CD4-positive, CD25-positive, alpha-beta regulatory T cell (primary cell): Measurements from ENCODE around the gene GGA2. TPM values are rescaled to one million over a fixed set of nuclear protein-coding genes. Genes with fewer than 3 reads are reported as not detected.

Source experiments
- ATAC-seq, 2 donors: fragments of 150-1000 bp; cut with Tn5 transposase; one replicate each; pipeline ENCODE4 v1.10.0; 2021; ENCODE audit warnings: low read depth in 2 of 2, moderate number of reproducible peaks in 2 of 2, moderate library complexity in 1 of 2
- DNase-seq, 3 donors: peaks; one replicate each; pipeline versions ENCODE4 v3.0.0 to v3.0.0-alpha.2; 2012 to 2022; ENCODE audit warnings: mixed read lengths in 1 of 3
- H3K27ac ChIP-seq: one replicate; pipeline ENCODE4 v1.7.0; 2013; ENCODE audit warnings: mild to moderate bottlenecking, low read length; ENCODE audit not compliant: insufficient read depth, poor library complexity, severe bottlenecking
- H3K27me3 ChIP-seq: one replicate; pipeline ENCODE4 v1.7.0; 2013; ENCODE audit warnings: low read length; ENCODE audit not compliant: control insufficient read depth, insufficient read depth
- H3K36me3 ChIP-seq: one replicate; pipeline ENCODE4 v1.7.0; 2013; ENCODE audit warnings: mild to moderate bottlenecking, low read length, moderate library complexity; ENCODE audit not compliant: control insufficient read depth, insufficient read depth
- H3K4me1 ChIP-seq: 2 replicates; pipeline ENCODE4 v1.7.0; 2013; ENCODE audit warnings: mild to moderate bottlenecking, low read length; ENCODE audit not compliant: insufficient read depth, control insufficient read depth, poor library complexity, severe bottlenecking
- H3K4me3 ChIP-seq: one replicate; pipeline ENCODE4 v1.7.0; 2013; ENCODE audit warnings: low read depth, mild to moderate bottlenecking, low read length, moderate library complexity
- H3K9me3 ChIP-seq, 2 experiments: 1 replicate in 1 of 2; 2 replicates in 1 of 2; pipeline ENCODE4 v1.7.0; 2013; ENCODE audit warnings: low read length in 2 of 2, mild to moderate bottlenecking in 1 of 2, moderate library complexity in 1 of 2; ENCODE audit not compliant: control insufficient read depth in 2 of 2
- H3K27ac Mint-ChIP-seq, 3 donors: one replicate each; pipeline ENCODE4 v1.8.0; 2020 to 2022; ENCODE audit warnings: mild to moderate bottlenecking in 3 of 3, mixed read lengths in 3 of 3, moderate library complexity in 2 of 3
- H3K27me3 Mint-ChIP-seq: one replicate; pipeline ENCODE4 v1.8.0; 2022; ENCODE audit warnings: mild to moderate bottlenecking, mixed read lengths
- H3K36me3 Mint-ChIP-seq: one replicate; pipeline ENCODE4 v1.8.0; 2020; ENCODE audit warnings: mixed read lengths
- H3K4me1 Mint-ChIP-seq, 4 donors: one replicate each; pipeline ENCODE4 v1.8.0; 2020 to 2022; ENCODE audit warnings: mixed read lengths in 4 of 4, mild to moderate bottlenecking in 1 of 4
- H3K4me3 Mint-ChIP-seq, 4 donors: one replicate each; pipeline ENCODE4 v1.8.0; 2020 to 2022; ENCODE audit warnings: mild to moderate bottlenecking in 4 of 4, mixed read lengths in 4 of 4, moderate library complexity in 3 of 4
- H3K9me3 Mint-ChIP-seq, 7 donors: one replicate each; pipeline ENCODE4 v1.8.0; 2020 to 2022; ENCODE audit warnings: mixed read lengths in 7 of 7, mild to moderate bottlenecking in 3 of 7, moderate library complexity in 2 of 7
- polyA plus RNA-seq, 4 donors: library from polyadenylated mRNA; unstranded; fragments of 300-500 nt; fragmentation: Illumina TruSeq; gene quantifications; one replicate each; pipeline ENCODE4 v1.2.3, GENCODE V29; 2021
- total RNA-seq: library from RNA; stranded (reverse); gene quantifications from one replicate; pipeline ENCODE4 v1.2.3, GENCODE V29; 2022

GGA2 gene
- total and polyA plus RNA-seq, 5 donors from 2014 or later, result 46.5 to 109 (median 49.7) TPM

DNA sequence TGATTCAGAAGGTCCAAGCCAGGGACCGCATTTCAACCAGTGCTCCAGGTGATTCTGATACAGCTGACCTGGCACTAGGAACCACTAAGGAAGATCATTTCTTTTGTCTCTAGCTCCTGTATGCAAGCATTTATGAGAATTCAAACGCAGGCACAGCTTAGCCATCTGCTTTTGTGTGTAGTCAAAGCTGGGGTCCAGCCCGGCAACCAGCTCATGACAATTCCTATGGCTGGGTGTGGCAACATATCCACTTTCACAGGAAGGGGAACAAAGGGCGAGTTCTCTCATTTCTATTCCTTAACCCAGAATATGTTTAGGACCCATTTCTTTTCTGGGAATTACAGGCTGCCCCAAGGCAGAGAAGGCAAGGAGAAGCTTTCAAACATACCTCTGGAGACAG is 30.0 kb downstream of the GGA2 start:
- ATAC-seq (no peak), DNase-seq (no peak)
- Mint-ChIP-seq H3K36me3 (peaks cover 59% of the 10 kb centered on the region), H3K9me3 (no peaks in the 10 kb centered on the region), H3K4me1 (no peaks in the 10 kb centered on the region), H3K4me3 (no peak overlapping the region), H3K27ac (no peak overlapping the region), H3K27me3 (no peaks in the 10 kb centered on the region)
- Histone ChIP-seq H3K36me3 (peaks cover 88% of the 10 kb centered on the region), H3K27ac (no peak overlapping the region), H3K27me3 (no peaks in the 10 kb centered on the region), H3K9me3 (no peaks in the 10 kb centered on the region), H3K4me3 (no peak overlapping the region), H3K4me1 (no peaks in the 10 kb centered on the region)

DNA sequence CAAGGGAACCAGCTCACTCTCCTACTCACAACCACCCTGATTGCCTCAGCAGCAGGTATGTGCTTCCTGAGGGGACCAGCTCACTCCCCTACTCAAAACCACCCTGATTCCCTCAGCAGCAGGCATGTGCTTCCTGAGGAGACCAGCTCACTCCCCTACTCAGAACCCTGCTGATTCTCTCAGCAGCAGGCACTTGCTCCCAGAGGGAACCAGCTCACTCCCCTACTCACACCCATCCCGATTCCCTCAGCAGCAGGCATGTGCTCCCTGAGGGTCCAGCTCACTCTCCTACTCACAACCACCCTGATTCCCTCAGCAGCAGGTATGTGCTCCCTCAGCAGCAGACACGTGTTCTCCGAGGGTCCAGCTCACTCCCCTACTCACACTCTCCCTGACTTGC is 31.2 kb downstream of the GGA2 start:
- Mint-ChIP-seq H3K27ac (peak overlapping the region in 1 of 3 donors; percentile 76), H3K4me3 (no peak overlapping the region), H3K4me1 (no peaks in the 10 kb centered on the region), H3K27me3 (no peaks in the 10 kb centered on the region), H3K36me3 (peaks cover 54% of the 10 kb centered on the region), H3K9me3 (no peaks in the 10 kb centered on the region)
- H3K9me3 ChIP-seq, result no peaks in the 10 kb centered on the region
- H3K27me3 ChIP-seq, result no peaks in the 10 kb centered on the region
- H3K4me3 ChIP-seq, result no peak overlapping the region
- peaks cover 84% of the 10 kb centered on the region for H3K36me3 ChIP-seq
- DNase-seq (no peak), ATAC-seq (no peak)
- H3K27ac ChIP-seq, result no peak overlapping the region
- no peaks in the 10 kb centered on the region for H3K4me1 ChIP-seq

DNA sequence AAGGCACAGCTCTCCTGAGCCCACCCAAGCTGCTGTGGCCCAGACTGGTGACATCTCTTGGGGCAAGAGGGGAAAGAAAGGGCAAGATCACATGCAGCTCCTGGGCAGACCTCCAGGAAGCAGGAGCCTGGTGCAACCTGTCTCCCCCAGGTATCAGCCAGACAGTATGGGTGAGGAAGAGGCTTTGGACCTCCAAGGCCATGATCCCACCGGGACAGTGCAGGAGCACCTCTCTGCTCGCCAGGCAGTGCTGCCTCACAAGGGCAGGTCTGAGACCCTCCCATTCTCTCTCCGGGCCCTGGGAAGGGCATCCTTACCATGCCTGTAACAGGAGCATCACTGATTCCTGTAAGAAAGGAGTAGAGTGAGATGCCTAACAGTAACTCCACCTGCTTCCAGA is 31.7 kb downstream of the GGA2 start:
- Mint-ChIP-seq H3K36me3 (peaks cover 58% of the 10 kb centered on the region), H3K4me1 (no peaks in the 10 kb centered on the region), H3K27ac (no peak overlapping the region), H3K4me3 (no peak overlapping the region), H3K27me3 (no peaks in the 10 kb centered on the region), H3K9me3 (no peaks in the 10 kb centered on the region)
- no peaks in the 10 kb centered on the region for H3K4me1 ChIP-seq
- no peak overlapping the region for H3K4me3 ChIP-seq
- ATAC-seq (no peak), DNase-seq (no peak)
- H3K27ac ChIP-seq, result no peak overlapping the region
- no peaks in the 10 kb centered on the region for H3K27me3 ChIP-seq
- peaks cover 84% of the 10 kb centered on the region for H3K36me3 ChIP-seq
- no peaks in the 10 kb centered on the region for H3K9me3 ChIP-seq

DNA sequence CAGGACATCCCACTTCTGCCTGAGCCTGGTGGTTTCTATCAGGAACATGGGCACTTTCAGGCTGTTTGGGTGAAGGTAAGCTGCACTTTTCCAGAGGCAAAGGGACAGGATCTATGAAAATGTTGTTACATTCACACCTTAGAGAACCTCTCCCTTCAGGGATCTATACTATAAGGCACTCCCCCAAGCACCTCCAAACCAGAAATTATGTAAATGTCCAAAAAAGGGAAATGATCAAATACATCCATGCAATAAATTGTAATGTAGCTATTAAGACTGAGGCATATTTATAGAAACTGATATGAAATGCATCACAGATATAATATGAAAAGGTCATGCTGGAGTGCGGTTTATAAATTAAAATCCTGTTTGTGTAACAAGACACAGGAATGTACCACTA is 34.0 kb downstream of the GGA2 start:
- H3K9me3 ChIP-seq, result no peaks in the 10 kb centered on the region
- ATAC-seq (no peak), DNase-seq (no peak)
- H3K4me3 ChIP-seq, result no peak overlapping the region
- Mint-ChIP-seq H3K4me3 (no peak overlapping the region), H3K9me3 (no peaks in the 10 kb centered on the region), H3K27ac (peak overlapping the region in 1 of 3 donors; percentile 12), H3K36me3 (peaks cover 41% of the 10 kb centered on the region), H3K27me3 (no peaks in the 10 kb centered on the region), H3K4me1 (no peaks in the 10 kb centered on the region)
- H3K4me1 ChIP-seq, result no peaks in the 10 kb centered on the region
- H3K27me3 ChIP-seq, result no peaks in the 10 kb centered on the region
- H3K27ac ChIP-seq, result no peak overlapping the region
- peaks cover 76% of the 10 kb centered on the region for H3K36me3 ChIP-seq

DNA sequence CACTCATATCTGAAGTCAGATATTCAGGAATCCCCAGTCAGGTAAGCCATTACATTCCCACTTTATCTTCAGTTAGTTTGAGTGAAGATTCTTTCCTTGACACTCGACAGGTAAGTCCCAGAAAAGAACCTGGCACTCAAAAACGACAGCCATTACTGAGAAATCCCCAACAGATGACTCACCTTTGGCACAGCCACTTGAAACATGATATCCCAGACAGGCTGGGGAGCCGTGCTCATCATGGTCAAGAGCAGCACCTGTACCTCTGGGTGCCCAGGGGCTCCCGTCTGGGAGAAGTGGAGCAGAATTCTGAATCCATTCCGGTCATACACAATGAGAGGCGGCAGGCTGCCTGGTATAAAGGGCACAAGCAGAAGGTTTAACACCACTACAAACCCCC is 40.5 kb downstream of the GGA2 start:
- no peak overlapping the region for H3K27ac Mint-ChIP-seq
- Histone ChIP-seq H3K27ac (no peak overlapping the region), H3K9me3 (no peaks in the 10 kb centered on the region), H3K36me3 (peaks cover 62% of the 10 kb centered on the region), H3K4me3 (no peak overlapping the region), H3K27me3 (no peaks in the 10 kb centered on the region), H3K4me1 (no peaks in the 10 kb centered on the region)
- ATAC-seq (no peak), DNase-seq (no peak)
- no peaks in the 10 kb centered on the region for H3K9me3 Mint-ChIP-seq
- no peak overlapping the region for H3K4me3 Mint-ChIP-seq
- H3K36me3 Mint-ChIP-seq, result peaks cover 47% of the 10 kb centered on the region
- no peaks in the 10 kb centered on the region for H3K4me1 Mint-ChIP-seq
- no peaks in the 10 kb centered on the region for H3K27me3 Mint-ChIP-seq

DNA sequence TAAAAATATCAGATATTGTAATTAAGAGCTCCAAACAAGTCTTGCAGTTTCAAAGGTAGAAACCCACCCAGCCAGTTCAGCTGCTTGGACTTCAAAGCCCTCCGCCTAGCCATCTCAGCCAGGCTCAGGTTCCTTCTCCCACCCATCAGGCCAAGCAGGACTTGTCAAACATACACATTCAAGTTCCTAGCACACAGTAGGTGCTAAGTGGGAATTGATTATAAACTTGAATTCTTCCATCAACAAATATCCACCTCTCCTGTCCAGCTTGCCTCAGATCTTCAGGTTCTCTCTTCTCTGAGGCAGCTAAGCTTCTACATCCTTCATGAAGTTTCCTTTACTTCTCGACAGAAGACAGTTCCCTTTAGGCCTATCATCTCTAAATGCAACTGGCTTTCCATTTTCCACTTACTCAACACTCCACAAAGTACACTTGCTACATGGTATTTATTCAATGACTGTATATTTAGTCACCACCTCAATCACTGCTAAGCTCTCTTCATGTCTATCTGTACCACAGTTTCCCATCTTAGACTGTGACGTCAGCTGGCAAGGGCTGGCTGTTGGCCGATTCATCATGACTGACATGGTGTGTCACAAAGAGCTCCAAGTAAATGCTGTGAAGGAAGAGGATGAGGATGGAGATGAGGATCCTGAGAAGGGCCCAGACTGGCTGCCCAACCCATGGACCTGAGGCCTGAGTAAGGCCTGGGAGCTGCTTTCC is 44.0 kb downstream of the GGA2 start:
- Histone ChIP-seq H3K36me3 (peaks cover 41% of the 10 kb centered on the region), H3K27me3 (no peaks in the 10 kb centered on the region), H3K9me3 (no peaks in the 10 kb centered on the region), H3K27ac (no peak overlapping the region), H3K4me1 (no peaks in the 10 kb centered on the region), H3K4me3 (no peak overlapping the region)
- DNase-seq (no peak), ATAC-seq (no peak)
- no peaks in the 10 kb centered on the region for H3K27me3 Mint-ChIP-seq
- H3K4me3 Mint-ChIP-seq, result no peak overlapping the region
- peaks cover 0 to 2% (median 0%) of the 10 kb centered on the region in 4 donors for H3K4me1 Mint-ChIP-seq
- H3K36me3 Mint-ChIP-seq, result peaks cover 38% of the 10 kb centered on the region
- no peaks in the 10 kb centered on the region for H3K9me3 Mint-ChIP-seq
- H3K27ac Mint-ChIP-seq, result peak overlapping the region in 1 of 3 donors; percentile 12

DNA sequence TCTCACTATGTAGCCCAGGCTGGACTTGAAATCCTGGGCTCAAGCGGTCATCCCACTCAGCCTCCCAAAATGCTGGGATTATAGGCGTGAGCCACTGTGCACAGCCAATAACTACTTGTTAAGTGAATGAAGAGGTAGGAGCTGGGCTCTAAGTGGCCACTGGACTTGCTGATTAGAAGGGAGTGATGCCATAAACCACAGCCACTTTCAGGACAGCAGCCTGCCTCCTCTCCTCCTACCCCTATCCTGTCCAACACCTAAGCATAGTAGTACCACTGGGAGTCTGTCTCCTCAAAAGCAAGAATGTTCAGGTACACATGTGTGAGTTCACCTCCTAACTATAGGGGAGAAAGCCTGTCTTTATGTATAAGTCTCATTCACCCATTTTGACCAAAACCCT is 45.1 kb downstream of the GGA2 start:
- no peak for DNase-seq
- H3K36me3 Mint-ChIP-seq, result peaks cover 36% of the 10 kb centered on the region
- H3K4me1 Mint-ChIP-seq, result peaks cover 0 to 2% (median 0%) of the 10 kb centered on the region in 4 donors
- H3K9me3 Mint-ChIP-seq, result no peaks in the 10 kb centered on the region
- H3K27me3 Mint-ChIP-seq, result no peaks in the 10 kb centered on the region
- H3K9me3 ChIP-seq, result no peaks in the 10 kb centered on the region
- H3K27ac Mint-ChIP-seq, result no peak overlapping the region
- H3K27me3 ChIP-seq, result no peaks in the 10 kb centered on the region
- H3K36me3 ChIP-seq, result peaks cover 40% of the 10 kb centered on the region
- H3K4me1 ChIP-seq, result no peaks in the 10 kb centered on the region
- H3K4me3 ChIP-seq, result no peak overlapping the region
- no peak overlapping the region for H3K4me3 Mint-ChIP-seq
- ATAC-seq, result no peak
- no peak overlapping the region for H3K27ac ChIP-seq

DNA sequence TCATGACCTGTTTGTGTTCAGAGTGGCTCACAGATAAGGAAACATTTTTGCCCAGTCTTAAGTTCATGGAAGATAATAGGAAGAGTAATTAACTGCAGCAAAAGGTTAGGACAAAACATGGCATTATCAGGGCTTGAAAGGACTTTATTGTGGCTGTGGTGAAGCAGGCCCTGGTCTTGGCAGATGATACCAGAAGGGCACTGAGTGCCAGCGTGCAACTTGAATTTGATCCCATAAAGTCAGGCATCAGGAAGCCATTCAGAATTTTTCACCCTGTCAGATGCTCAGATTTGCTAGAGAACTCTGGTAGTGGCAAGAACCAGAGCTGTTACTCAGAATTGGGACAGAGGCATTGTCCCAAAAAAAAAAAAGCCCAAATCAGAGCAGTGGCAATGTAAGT is 46.1 kb downstream of the GGA2 start:
- no peaks in the 10 kb centered on the region for H3K27me3 Mint-ChIP-seq
- Histone ChIP-seq H3K36me3 (peaks cover 30% of the 10 kb centered on the region), H3K4me1 (no peaks in the 10 kb centered on the region), H3K9me3 (no peaks in the 10 kb centered on the region), H3K4me3 (no peak overlapping the region), H3K27me3 (no peaks in the 10 kb centered on the region), H3K27ac (no peak overlapping the region)
- H3K4me1 Mint-ChIP-seq, result peaks cover 0 to 2% (median 0%) of the 10 kb centered on the region in 4 donors
- no peaks in the 10 kb centered on the region for H3K9me3 Mint-ChIP-seq
- no peak for ATAC-seq
- H3K27ac Mint-ChIP-seq, result peak overlapping the region in 2 of 3 donors; percentile 2 to 67
- no peak overlapping the region for H3K4me3 Mint-ChIP-seq
- H3K36me3 Mint-ChIP-seq, result peaks cover 28% of the 10 kb centered on the region
- DNase-seq, result no peak
